Uterus (tissue), 2 donors: ENCODE data around the gene TMX4.

Source experiments
- CTCF ChIP-seq, 4 experiments: fragments of 200-600 bp in 2 of 4; fragments of 450-650 bp in 2 of 4; sonication (generic) in 2 of 4; IDR thresholded peaks; one replicate each; pipeline ENCODE4 v1.5.1; 2016 to 2019; ENCODE audit warnings: antibody characterized with exemption in 4 of 4, mild to moderate bottlenecking in 2 of 4, moderate library complexity in 1 of 4
- POLR2A ChIP-seq, 2 donors: fragments of 450-650 bp; IDR thresholded peaks; one replicate each; pipeline ENCODE4 v1.6.1; 2016; ENCODE audit warnings: antibody characterized with exemption in 2 of 2, mild to moderate bottlenecking in 1 of 2, moderate library complexity in 1 of 2

- no peak for TF ChIP-seq POLR2A (IDR thresholded peaks at IDR 0.05)
- no peak for TF ChIP-seq CTCF (IDR thresholded peaks at IDR 0.05)
Measured at GRCh38 chr20:8036771-8037170, 17.2 kb upstream of the TMX4 start.
